Limb (tissue), 2 donors: ENCODE results near the gene TGIF1.
"Not testable (repeated sequence)": the region's sequence is repeated elsewhere in the genome, so short reads cannot be mapped to it uniquely, and the experiment has no call there.

Experiments used
- DNase-seq, 2 donors: peaks; one replicate each; pipeline ENCODE4 v3.0.0-alpha.2; 2016; ENCODE audit errors: extremely low spot score in 2 of 2

TGIF1 gene

DNA sequence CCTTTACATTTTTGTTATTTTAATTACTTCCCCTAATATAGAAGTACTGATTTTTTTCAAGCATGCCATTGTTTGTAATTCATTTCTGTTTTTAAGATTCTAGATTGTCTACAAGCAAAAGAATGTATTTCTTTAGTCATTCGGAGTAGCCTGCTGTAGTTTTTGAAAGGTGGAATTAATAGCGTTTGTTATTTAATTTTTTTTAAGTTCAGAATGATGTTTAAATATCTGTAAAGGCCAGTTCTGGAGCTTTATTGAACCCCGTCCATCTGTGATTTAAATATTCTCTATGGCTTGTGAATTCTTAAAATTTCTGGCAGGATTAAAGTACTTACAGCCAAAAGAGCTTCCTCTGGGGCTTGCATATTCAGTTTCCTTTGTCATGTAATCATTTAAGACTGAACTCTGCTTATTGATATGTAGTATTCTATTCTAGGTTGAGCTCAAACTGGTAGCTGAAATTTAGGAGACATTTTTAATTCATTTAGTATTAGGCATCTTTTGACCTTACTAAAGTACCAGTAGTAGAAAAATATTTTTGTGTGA is 5.2 kb downstream of the TGIF1 start:
- DNase-seq = no peak

DNA sequence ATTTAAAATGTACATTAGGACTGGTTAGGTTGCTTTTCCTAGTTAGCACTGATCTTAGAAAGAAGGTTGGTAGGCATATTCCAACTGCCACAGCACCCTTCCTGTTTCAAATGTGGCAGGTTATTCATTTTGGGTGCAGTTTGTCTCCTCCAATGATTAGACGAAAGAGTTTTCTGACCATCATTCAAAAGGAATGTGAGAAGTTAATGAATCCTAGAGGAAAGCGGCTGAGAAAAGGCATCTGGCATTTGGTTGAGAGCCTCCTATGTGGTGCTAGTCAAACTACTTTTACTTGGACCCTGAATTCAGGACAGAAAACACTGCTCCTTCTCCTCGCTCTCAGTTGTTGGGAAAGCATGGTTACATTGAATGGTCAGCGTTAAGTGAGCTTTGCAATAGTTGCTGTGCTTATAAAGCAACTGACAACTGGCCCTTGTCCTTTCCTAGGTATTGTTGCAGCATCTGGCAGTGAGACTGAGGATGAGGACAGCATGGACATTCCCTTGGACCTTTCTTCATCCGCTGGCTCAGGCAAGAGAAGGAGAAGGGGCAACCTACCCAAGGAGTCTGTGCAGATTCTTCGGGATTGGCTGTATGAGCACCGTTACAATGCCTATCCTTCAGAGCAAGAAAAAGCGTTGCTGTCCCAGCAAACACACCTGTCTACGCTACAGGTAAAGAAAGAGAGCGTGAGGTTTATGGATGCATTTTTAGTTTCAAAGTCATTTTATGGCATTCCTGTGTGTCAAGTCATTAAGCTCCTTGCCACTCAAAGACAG is 6.1 kb downstream of the TGIF1 start:
- no peak for DNase-seq

GRCh38 chr18:3456686-3457069 is 6.7 kb downstream of the TGIF1 start:
- no peak for DNase-seq

GRCh38 chr18:3457261-3457724 is 7.3 kb downstream of the TGIF1 start:
- DNase-seq = no peak

DNA sequence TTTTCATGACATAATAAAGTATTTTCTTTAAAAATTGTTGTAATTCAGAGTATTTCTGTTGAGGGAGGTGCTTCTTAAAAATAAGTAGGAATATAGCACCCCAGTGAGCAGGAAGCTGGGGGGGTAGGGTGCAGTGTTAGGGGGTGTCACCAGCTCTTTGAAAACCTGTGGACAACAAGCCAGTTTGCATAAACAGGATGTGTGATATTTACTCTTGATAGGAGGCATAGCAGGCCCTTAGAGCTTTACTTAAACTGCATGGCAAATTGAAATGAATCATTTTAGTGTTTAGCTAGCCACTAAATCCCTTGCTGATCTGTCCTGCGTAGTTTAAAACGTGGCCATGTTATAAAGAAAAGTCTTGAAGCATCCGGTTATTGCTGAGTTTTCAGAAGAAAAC is 8.4 kb downstream of the TGIF1 start:
- no peak for DNase-seq

- DNase-seq = no peak
These were observed 9.2 kb downstream of the TGIF1 start for GRCh38 chr18:3458952-3459853.

DNA sequence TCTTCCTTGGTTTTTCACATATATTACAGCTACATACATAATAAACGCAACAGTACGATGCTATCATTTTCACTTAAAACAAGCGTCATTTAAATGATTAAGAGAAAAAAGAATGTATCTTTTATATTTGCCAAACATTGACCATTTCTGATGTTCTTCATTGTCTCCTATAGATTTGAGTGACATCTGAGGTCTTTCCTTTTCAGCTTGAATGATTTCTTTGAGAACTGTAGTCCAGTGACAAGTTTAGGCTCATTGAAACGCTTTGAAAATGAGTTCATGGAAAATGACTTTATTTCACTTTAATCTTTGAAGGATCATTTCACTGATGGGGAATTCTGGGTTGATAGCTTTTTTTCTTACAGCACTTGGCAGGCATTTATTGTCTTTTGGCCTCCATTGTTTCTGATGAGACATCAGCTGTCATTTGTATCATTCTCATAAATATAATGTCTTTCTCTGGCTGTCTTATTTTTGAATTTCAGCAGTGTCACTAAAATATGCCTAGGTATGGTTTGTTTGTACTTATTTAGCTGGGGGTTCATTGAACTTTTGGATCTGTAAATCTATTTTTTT is 10.9 kb downstream of the TGIF1 start:
- no peak for DNase-seq

DNA sequence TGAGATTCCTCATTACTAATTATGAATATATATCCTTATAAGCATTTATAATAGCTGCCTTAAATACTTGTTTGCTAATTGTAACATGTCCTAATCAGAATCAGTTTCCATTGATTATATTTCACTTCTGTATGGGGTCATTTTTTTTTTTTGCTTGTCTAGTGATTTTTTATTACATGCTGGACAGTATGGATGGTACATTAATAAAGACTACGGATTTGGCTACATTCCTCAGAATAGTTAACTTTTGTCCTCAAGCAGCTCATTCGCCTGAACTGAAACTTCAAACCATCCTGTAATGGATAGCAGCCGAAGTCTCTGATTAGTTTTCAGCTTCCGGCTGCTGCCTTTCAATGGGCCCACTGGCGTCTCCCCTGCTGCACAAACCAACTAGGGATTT is 11.7 kb downstream of the TGIF1 start:
- DNase-seq = no peak

GRCh38 chr18:3463051-3463450 is 13.1 kb downstream of the TGIF1 start:
- DNase-seq = no peak

- DNase-seq = no peak
These were observed 16.1 kb downstream of the TGIF1 start for GRCh38 chr18:3466045-3466444.

DNA sequence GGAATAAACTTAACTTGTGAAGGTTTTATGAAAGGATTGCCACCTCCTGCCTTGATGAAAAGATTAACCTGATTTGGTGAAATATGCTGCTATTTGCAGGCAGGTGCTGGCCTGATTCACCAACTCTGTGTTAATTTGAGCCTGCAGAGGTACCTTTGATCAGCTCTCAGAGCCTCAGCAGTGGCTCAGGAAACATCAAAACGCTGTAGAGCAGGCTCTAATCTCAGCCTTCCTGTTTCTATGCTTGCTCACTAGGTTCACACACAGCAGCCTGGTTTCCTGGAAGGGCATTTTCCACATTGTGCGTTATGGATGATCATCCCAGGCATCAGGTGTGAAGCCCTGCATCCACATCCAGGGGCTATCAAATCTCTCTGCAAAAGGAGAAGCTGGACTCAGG is 16.9 kb downstream of the TGIF1 start:
- DNase-seq = no peak

DNA sequence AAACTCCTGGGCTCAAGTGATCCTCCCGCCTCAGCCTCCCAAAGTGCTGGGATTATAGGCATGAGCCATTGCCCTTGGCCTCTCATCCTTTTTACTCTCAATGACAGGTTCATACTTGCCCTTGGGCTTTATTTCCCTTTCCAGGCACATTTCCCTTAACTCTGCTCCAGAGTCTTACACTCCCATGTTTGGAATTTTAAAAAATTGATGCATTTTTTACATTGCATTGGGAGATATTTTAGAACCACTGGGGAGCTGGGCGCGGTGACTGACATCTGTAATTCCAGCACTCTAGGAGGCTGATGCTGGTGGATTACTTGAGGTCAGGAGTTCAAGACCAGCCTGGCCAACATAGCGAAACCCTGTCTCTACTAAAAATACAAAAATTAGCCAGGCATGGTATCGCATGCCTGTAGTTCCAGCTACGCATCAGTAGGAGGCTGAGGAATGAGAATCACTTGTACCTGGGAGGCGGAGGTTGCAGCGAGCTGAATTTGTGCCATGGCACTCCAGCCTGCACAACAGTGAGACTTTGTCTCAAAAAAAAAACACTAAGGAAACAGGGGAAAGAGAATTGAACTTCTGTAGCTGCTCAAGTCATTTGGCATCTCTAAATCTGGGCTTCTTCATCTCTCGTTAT is 18.2 kb downstream of the TGIF1 start:
- DNase-seq = no peak

- no peak for DNase-seq
These were observed 18.9 kb downstream of the TGIF1 start for GRCh38 chr18:3468833-3469232.

DNA sequence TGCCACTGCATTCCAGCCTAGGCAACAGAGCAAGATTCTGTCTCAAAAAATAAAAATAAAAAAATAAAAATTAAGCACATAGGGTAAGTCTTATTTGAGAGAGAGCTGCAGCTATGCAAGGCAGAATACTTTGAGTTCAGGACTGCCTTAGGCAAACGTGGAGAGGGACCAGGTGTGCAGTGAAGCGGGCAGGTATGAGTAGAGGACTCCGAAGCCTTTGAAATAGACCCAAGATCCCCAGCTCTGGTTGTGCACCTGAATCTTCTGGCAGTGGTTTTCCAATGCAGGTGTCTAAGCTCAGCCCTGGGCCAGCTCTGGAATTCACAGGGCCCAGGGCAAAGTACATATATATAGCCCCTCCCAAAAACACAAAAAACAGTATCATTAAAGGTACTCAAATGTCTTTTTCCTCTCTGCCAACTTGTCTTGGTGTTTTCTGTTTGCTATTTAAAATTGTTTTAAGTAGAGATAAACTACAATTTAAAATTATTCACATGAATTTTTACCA is 21.2 kb downstream of the TGIF1 start:
- DNase-seq = no peak

DNA sequence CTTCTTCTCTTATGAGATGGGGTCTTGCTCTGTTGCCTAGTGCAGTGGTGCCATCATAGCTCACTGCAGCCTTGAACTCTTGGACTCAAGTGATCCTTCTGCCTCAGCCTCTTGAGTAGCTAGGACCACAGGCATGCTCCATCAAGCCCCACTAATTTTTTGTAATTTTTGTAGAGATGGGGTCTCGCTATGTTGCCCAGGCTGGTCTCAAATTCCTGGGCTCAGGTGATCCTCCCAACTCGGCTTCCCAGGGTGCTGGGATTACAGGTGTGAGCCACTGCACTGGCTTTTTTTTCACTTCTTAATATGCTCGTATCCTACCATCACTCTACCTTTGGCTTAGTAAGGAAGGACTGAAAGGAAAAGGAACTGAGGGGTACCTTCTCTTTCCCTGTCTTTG is 22.1 kb downstream of the TGIF1 start:
- DNase-seq = not testable (repeated sequence)

GRCh38 chr18:3472681-3473544 is 22.9 kb downstream of the TGIF1 start:
- DNase-seq = no peak

DNA sequence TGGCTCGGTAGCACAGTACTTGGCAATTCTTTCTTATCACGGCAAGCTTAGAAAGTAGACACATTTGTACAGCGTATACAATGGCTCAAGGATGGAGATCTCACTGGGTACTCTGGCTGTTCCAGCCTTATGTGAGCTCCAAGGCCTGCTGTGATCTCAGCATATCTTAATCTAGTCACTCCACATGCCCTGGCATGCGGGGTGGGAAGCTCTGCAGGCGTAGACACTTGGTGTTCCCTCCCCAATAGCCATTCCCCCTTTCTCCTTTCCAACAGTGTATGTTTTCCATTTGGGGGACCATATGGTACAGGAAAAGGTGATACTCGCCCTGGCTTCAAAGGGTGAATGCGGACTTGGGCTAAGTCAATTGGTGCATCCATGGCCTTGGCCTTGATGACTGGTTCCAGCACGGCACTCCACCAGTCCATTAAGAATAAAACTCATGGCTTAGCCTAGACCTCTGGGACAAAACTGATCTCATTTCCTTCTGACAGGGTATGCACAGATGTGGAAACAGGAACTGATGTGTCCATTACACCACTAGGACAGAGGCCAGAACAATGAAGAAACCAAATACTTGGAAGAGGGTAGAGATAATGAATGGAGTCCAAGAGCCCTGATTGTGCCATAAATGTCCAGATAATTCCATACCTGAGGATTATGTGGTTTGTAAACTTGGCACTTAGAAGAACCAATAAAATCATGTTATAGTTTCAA is 28.4 kb downstream of the TGIF1 start:
- DNase-seq = no peak

- no peak for DNase-seq
These were observed 30.1 kb downstream of the TGIF1 start for GRCh38 chr18:3479978-3480509.

DNA sequence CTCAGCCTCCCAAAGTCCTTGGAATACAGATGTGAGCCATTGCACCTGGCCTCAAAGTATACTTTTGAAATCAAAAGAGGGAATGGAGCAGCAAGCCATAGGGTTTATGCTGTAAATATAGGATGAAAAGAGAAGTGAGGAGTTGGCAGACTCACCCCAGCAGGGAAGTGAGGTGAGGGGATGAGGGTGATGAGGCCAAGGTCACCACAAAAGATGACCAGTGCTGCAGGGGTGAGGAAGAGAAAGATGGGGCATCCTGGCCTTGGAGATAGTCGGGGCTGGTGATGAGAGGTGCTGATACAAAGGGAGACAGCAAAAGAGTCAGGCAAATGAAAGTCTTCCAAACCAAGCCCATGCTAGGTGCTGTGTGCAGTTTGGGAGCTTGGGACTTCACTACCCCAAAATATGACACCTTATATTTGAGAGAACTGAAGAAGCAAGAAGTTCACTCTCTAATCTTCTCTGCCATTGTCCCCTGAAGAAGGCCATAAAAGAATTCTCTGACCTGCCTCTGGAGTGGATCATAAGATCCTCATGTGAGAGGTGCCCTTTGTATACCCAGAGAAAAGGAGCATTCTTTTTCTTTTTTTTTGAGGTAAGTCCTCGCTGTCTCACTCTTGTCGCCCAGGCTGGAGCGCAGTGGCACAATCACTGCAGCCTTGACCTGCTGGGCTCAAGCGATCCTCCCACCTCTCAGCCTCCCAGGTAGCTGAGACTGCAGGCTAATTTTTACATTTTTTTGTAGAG is 31.0 kb downstream of the TGIF1 start:
- DNase-seq = no peak
